Stimulated activated CD8-positive, alpha-beta memory T cell treated with anti-CD3 and anti-CD28 coated beads, Interleukin-4, amount 100 ng/mL, for 1 hour (primary cell): ENCODE measurements around the gene COPS7A.
A peak's percentile ranks its signal among the peaks of the same experiment; 100 is the strongest.
"Not testable (repeated sequence)": the region's sequence is repeated elsewhere in the genome, so short reads cannot be mapped to it uniquely, and the experiment has no call there.

Source experiments
- DNase-seq, 2 donors: peaks; one replicate each; pipeline ENCODE4 v3.0.0-alpha.2; 2020; ENCODE audit warnings: low read depth in 2 of 2, low spot score in 1 of 2

The COPS7A gene

DNA sequence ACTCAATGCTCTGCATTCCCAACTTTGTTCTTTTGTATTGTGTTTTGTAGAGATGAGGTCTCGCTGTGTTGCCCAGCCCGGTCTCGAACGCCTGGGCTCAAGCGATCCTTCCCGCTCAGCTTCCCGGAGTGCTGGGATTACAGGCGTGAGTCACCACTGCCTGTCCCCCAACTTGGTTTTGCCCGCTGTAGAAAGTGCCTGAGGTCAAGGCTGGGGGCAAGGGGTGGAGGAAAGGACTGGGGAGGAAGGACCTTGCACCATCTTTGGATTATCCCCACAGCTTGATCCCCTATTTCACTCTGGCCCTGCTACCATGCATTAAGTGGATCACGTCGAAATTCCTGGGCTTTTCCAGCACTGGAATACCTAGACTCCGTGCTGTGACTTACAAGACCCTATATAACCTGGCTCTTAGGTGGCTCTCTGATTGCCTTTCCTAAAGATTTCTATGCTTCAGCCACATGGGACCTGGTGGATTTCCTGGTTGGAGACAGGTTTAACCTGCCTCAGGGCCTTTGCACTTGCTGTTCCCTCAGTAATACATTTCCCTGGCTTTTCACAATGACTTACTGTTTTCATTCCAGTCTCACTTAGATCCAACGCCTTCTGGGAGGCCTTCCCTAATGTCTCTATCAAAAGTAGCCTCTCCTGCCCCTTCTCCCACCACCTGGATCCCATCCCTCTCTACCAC, 22.6 kb upstream of the COPS7A start:
- DNase-seq, result no peak

DNA sequence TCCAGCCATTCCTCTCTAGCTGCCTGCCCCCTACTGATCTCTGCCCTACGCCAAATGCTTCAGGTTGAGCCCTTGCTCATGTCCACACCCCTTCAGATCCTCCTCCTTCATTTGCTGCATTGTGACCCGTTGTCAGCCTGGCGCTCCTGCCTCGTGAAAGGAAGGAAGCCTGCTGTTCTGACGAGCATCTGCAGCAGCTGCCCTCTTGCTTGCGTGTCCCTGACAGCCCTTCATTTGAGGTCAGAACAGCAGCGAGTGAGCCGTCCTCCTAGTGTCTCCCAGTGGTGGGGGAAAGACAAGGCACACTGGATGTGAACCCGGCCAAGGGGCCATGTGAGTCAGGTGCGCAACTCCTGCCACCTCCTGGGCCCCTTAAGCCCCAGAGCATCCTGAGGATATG, 20.2 kb upstream of the COPS7A start:
- DNase-seq, result no peak

- not testable (repeated sequence) for DNase-seq
These were observed 15.5 kb upstream of the COPS7A start for GRCh38 chr12:6708351-6708750.

GRCh38 chr12:6708960-6709394, 14.9 kb upstream of the COPS7A start:
- DNase-seq, result no peak

GRCh38 chr12:6716031-6716873, 7.6 kb upstream of the COPS7A start:
- not testable (repeated sequence) for DNase-seq

DNA sequence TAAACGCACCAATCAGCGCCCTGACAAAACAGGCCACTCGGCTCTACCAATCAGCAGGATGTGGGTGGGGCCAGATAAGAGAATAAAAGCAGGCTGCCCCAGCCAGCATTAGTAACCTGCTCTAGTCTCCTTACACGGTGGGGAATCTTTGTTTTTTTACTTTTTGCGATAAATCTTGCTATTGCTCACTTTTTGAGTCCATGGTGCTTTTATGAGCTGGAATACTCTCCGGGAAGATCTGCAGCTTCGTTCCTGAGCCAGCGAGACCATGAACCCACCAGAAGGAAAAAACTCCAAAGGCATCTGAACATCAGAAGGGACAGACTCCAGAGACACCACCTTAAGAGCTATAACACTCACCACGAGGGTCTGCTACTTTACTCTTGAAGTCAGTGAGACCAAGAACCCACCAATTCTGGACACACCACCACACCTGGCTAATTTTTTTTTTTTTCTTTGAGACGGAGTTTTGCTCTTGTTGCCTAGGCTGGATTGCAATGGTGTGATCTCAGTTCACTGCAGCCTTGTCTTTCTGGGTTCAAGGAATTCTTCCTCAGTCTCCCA, 6.9 kb upstream of the COPS7A start:
- DNase-seq, result no peak

- DNase-seq, result no peak
These were observed 983 bp upstream of the COPS7A start for GRCh38 chr12:6722863-6723262.

DNA sequence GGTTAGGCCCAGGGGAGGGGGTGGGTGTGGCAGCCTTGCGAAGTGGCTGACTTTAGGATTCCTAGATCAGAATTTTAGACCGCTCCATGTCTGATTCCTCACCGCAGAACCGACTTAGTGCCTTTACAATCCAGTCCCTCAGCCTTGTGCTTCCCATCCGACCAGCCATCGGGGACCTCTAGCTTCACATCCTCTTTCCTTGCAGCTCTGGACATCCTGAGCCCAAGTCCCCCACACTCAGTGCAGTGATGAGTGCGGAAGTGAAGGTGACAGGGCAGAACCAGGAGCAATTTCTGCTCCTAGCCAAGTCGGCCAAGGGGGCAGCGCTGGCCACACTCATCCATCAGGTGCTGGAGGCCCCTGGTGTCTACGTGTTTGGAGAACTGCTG, 557 bp downstream of the COPS7A start:
- DNase-seq, result no peak

- DNase-seq, result no peak
These were observed 1.5 kb downstream of the COPS7A start for GRCh38 chr12:6725350-6725749.

- DNase-seq, result no peak
These were observed 5.3 kb downstream of the COPS7A start for GRCh38 chr12:6729186-6729585.

GRCh38 chr12:6730169-6730568, 6.3 kb downstream of the COPS7A start:
- no peak for DNase-seq

GRCh38 chr12:6734506-6735387, 10.9 kb downstream of the COPS7A start:
- DNase-seq, result no peak

- peak in 1 of 2 donors; percentile 12 for DNase-seq
These were observed 11.8 kb downstream of the COPS7A start for GRCh38 chr12:6735448-6736191.

DNA sequence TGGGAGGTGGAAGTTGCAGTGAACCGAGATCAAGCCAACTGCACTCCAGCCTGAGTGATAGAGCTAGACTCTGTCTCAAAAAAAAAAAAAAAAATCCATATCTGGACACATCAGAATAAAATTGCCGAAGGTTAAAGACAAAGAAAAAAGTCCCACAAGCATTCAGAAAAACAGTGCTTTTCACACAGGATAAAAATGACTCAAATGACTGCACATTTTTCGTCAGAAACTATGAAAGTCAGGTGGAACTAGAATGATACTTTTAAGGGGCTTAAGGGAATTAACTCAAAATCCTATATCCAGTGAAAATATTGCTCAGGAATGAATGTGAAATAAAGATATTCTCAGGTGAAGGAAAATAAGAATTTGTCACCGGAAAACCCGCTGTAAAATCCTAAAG, 12.9 kb downstream of the COPS7A start:
- no peak for DNase-seq

DNA sequence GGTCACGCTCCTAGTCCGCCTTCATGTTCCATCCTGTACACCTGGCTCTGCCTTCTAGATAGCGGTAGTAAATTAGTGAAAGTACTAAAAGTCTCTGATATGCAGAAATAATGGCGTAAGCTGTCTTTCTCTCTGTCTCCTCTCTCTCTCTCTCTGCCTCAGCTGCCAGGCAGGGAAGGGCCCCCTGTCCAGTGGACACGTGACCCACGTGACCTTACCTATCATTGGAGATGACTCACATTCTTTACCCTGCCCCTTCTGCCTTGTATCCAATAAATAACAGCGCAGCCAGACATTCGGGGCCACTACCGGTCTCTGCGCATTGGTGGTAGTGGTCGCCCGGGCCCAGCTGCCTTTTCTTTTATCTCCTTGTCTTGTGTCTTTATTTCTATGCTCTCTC, 18.2 kb downstream of the COPS7A start:
- not testable (repeated sequence) for DNase-seq

GRCh38 chr12:6742834-6743233, 19.0 kb downstream of the COPS7A start:
- DNase-seq, result no peak

DNA sequence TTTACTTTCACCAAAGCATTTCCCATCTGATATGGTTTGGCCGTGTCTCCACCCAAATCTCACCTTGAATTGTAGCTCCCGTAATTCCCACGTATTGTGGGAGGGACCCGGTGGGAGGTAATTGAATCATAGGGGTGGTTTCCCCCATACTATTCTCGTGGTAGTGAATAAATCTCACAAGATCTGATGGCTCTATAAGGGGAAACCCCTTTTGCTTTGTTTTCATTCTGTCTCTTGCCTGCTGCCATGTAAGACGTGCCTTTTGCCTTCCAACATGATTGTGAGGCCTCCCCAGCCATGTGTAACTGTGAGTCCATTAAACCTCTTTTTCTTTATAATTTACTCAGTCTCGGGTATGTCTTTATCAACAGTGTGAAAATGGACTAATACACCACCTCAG, 19.5 kb downstream of the COPS7A start:
- not testable (repeated sequence) for DNase-seq

- DNase-seq, result no peak
These were observed 22.1 kb downstream of the COPS7A start for GRCh38 chr12:6745741-6746525.

GRCh38 chr12:6747216-6747615, 23.4 kb downstream of the COPS7A start:
- DNase-seq, result no peak

DNA sequence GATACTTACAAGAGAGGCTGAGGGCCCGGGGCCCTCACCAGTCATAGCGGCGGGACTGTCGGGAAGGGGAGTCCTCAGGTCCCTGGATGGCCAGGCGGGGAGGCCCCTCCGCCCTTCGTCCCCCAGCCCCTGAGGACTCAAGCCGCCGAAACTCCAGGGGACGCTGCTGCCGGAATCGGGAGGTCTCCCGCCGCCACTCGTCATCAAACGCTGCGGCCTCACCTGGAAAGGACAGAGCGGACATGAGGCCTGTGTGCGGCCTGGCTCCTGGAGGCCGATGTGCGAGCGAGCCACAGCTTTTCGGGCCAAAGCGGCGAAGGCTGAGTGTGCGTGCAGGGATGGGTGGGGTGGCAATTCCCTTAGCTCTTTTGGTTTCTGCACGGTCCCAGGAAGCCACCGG, 24.9 kb downstream of the COPS7A start:
- DNase-seq, result no peak
